ENCODE results near the gene LPP. TPM values are rescaled to one million over a fixed set of nuclear protein-coding genes. Genes with fewer than 3 reads are reported as not detected.

The LPP gene
- total and polyA plus RNA-seq, 10 of the 15 experiments (the other 5 are each of a cell fraction or from before 2014, with no cell fraction given), result under 0.01 to 0.62 (median 0.03) TPM

DNA sequence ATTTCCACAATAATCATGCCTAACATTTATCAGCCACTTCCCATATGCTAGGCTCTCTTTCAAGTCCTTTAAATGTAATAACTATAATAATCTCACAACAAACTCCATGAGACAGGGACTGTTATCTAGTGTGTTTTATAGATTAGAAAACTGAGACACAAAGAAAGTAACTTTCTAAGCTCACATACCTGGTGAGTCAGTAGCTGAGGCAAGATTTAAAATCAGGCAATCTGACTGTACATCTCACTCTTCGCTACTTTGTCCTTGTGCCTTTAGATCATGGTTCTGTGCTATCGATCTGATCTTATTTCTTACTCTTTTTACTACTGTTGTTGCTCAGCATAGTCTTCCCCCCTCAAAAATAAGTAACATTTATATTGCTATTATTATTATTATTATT is 295.5 kb downstream of the LPP start:
- no peaks in the 10 kb centered on the region for H3K36me3 ChIP-seq (ENCODE audit: control insufficient read depth in 2 of 2, insufficient read depth in 2 of 2, low read length in 1 of 2)
- TF ChIP-seq TAF1 (IDR thresholded peaks at IDR 0.05; ENCODE audit: borderline replicate concordance, low read depth, low read length), result no peak
- TF ChIP-seq, protein P1, sequence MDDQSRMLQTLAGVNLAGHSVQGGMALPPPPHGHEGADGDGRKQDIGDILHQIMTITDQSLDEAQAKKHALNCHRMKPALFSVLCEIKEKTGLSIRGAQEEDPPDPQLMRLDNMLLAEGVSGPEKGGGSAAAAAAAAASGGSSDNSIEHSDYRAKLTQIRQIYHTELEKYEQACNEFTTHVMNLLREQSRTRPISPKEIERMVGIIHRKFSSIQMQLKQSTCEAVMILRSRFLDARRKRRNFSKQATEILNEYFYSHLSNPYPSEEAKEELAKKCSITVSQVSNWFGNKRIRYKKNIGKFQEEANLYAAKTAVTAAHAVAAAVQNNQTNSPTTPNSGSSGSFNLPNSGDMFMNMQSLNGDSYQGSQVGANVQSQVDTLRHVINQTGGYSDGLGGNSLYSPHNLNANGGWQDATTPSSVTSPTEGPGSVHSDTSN (IDR thresholded peaks at IDR 0.05; ENCODE audit: insufficient replicate concordance, low read depth, low read length), result no peak
- no peak for TF ChIP-seq ATF7 (IDR thresholded peaks at IDR 0.05; ENCODE audit: low read depth)
- TF ChIP-seq STAT1 (conservative IDR thresholded peaks at IDR 0.05), result no peak
- TF ChIP-seq SP1 (IDR thresholded peaks at IDR 0.05; ENCODE audit: low read depth, low read length), result no peak
- no peak for TF ChIP-seq CEBPZ (IDR thresholded peaks at IDR 0.05; ENCODE audit: low read depth, low read length)
- TF ChIP-seq FOS (IDR thresholded peaks at IDR 0.05; ENCODE audit: borderline replicate concordance, extremely low read depth, insufficient read length), result no peak
- TF ChIP-seq EP300 (IDR thresholded peaks at IDR 0.05; ENCODE audit: borderline replicate concordance in 1 of 2, control insufficient read depth in 1 of 2, low read depth in 2 of 2, low read length in 2 of 2), result no peak
- no peak overlapping the region for H2AFZ ChIP-seq (ENCODE audit: control insufficient read depth, low read depth, low read length)
- peaks cover 14% of the 10 kb centered on the region for H3K4me1 ChIP-seq (ENCODE audit: control insufficient read depth, insufficient read depth, low read length)
- WGBS (ENCODE audit: insufficient coverage, insufficient replicate concordance, low lambda C conversion rate, missing lambda C conversion rate), result 87% methylated on average over 2 of the region's 2 CpGs
- CTCF ChIA-PET, result interaction anchor here (1.2 kb wide), 1 partner anchor 710 kb away, joined by 3 read pairs; no protein-coding TSS in a partner anchor
- no peaks in the 10 kb centered on the region for H3K27me3 ChIP-seq (replicated peaks in 1 of 2; ENCODE audit: control insufficient read depth in 2 of 2, insufficient read depth in 2 of 2, low read length in 1 of 2)
- ATAC-seq, result no peak
- SMC1A ChIA-PET (ENCODE audit: uncharacterized antibody, unreplicated experiment), result no interaction called here
- H3K9me3 ChIP-seq (replicated peaks; ENCODE audit: control insufficient read depth, insufficient read depth, low read length), result no peaks in the 10 kb centered on the region; the same call in 2 of the 3 replicates
- POLR2A ChIA-PET, result no interaction called here
- BruUV-seq (replicated peaks), result no TSS peak
- H3K79me2 ChIP-seq (ENCODE audit: control insufficient read depth, insufficient read depth, low read length), result no peaks in the 10 kb centered on the region
- RAD21 ChIA-PET (ENCODE audit: unreplicated experiment), result no interaction called here
- no peak overlapping the region for H3K4me2 ChIP-seq (ENCODE audit: control insufficient read depth, insufficient read depth)
- H3K27ac ChIP-seq (ENCODE audit: control insufficient read depth, insufficient read depth), result no peak overlapping the region
- no peaks in the 10 kb centered on the region; the same call in 1 of the 2 replicates for H4K20me1 ChIP-seq (ENCODE audit: control insufficient read depth, insufficient read depth)
- DNase-seq (ENCODE audit: low read depth, low spot score), result no peak
- H3K9ac ChIP-seq (ENCODE audit: control insufficient read depth, insufficient read depth, low read length), result no peak overlapping the region
- intact Hi-C loops (cut with micrococcal nuclease; ENCODE audit: unreplicated experiment) (loop anchor here (5.0 kb wide), 2 partner anchors 47 to 62 kb away; no protein-coding TSS in a partner anchor), in situ Hi-C loops (cut with MboI) (no loop called here)
- FAIRE-seq, result no peak
- no peak overlapping the region for H3K4me3 ChIP-seq

Data from GM12878 (cell line).